ENCODE data around the gene EMP2. TPM values are rescaled to one million over a fixed set of nuclear protein-coding genes. Genes with fewer than 3 reads are reported as not detected.

Gene EMP2
- total and polyA plus RNA-seq, 4 donors: 74.3 to 286 (median 117) TPM

- no peaks in the 10 kb centered on the region for H3K4me1 ChIP-seq (ENCODE audit: control insufficient read depth in 5 of 5, insufficient read depth in 5 of 5, low read length in 5 of 5)
- WGBS, 2 donors: 62 to 98% methylated on average over 2 of the region's 2 CpGs
- no peaks in the 10 kb centered on the region for H3K9me3 ChIP-seq (ENCODE audit: control insufficient read depth in 4 of 4, insufficient read depth in 3 of 4, low read length in 3 of 4)
- peaks cover 0 to 7% (median 0%) of the 10 kb centered on the region in 4 donors for H3K36me3 ChIP-seq (ENCODE audit: control insufficient read depth in 4 of 4, insufficient read depth in 4 of 4, low read length in 4 of 4)
- H3K9ac ChIP-seq (ENCODE audit: insufficient read depth in 1 of 2, low read length in 2 of 2): no peak overlapping the region
- ATAC-seq (ENCODE audit: insufficient read depth, low FRiP score) (no peak), DNase-seq (no peak)
- no peak overlapping the region for H3K4me3 ChIP-seq
- H3K27me3 ChIP-seq (ENCODE audit: control insufficient read depth in 3 of 3, insufficient read depth in 3 of 3, low read length in 2 of 3): no peaks in the 10 kb centered on the region
- TF ChIP-seq CTCF (IDR thresholded peaks at IDR 0.05; ENCODE audit: control extremely low read depth, extremely low read depth): no peak
- no peak overlapping the region for H3K27ac ChIP-seq (ENCODE audit: low read depth in 1 of 2, low read length in 1 of 2)
Observed at GRCh38 chr16:10501016-10501607, 79.3 kb downstream of the EMP2 start.

GRCh38 chr16:10500582-10500981 is 79.8 kb downstream of the EMP2 start:
- DNase-seq (no peak), ATAC-seq (ENCODE audit: insufficient read depth, low FRiP score) (no peak)
- H3K27ac ChIP-seq (ENCODE audit: low read depth in 1 of 2, low read length in 1 of 2): no peak overlapping the region
- H3K27me3 ChIP-seq (ENCODE audit: control insufficient read depth in 3 of 3, insufficient read depth in 3 of 3, low read length in 2 of 3): no peaks in the 10 kb centered on the region
- no peak overlapping the region for H3K4me3 ChIP-seq
- H3K4me1 ChIP-seq (ENCODE audit: control insufficient read depth in 5 of 5, insufficient read depth in 5 of 5, low read length in 5 of 5): no peaks in the 10 kb centered on the region
- WGBS, 2 donors: 92 to 97% methylated on average over 3 of the region's 3 CpGs
- TF ChIP-seq CTCF (IDR thresholded peaks at IDR 0.05; ENCODE audit: control extremely low read depth, extremely low read depth): no peak
- H3K9ac ChIP-seq (ENCODE audit: insufficient read depth in 1 of 2, low read length in 2 of 2): no peak overlapping the region
- H3K36me3 ChIP-seq (ENCODE audit: control insufficient read depth in 4 of 4, insufficient read depth in 4 of 4, low read length in 4 of 4): peaks cover 0 to 7% (median 0%) of the 10 kb centered on the region in 4 donors
- no peaks in the 10 kb centered on the region for H3K9me3 ChIP-seq (ENCODE audit: control insufficient read depth in 4 of 4, insufficient read depth in 3 of 4, low read length in 3 of 4)

DNA sequence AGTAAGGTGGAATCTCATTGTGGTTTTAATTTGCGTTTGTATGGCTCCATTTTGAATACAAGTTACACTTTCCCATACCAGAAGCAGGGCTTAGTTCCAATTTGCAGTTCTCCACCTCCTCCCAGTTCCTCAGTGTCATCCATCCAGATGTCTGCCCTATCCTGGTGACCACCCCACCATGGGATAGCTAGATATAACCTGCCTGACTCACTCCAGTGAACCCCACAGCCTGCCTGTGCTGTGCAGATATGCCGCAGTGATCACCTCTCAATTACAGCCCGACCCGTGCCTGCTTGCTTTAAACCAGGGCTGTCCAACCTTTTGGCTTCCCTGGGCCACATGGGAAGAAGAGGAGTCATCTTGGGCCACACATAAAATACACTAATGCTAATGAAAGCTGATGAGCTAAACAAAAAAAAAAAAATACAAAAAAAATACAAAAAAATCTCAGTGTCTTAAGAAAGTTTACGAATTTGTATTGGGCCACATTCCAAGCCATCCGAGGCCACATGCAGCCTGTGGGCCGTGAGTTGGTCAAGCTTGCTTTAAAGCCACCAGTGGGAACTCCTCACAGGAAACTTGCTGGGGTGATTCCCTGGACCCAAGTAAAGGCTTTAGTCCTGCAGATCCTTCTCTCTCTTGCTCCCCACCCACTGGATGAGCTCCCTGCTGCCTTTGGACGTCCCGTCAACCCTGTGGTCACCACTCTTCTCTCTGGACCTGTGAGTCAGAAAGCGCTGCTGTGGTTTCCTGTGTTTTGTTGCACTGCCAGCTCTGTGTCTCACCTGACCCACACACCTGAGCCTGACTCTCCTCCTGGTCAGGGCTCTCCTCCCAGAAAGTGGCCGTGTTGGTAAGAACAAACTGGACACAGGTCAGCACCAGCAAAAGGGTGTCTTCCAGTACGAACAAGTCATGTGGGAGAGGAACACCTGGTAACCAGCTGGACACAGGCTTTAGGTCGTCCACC is 83.0 kb downstream of the EMP2 start:
- peaks cover 0 to 2% (median 0%) of the 10 kb centered on the region in 5 donors for H3K4me1 ChIP-seq (ENCODE audit: control insufficient read depth in 5 of 5, insufficient read depth in 5 of 5, low read length in 5 of 5)
- H3K36me3 ChIP-seq (ENCODE audit: control insufficient read depth in 4 of 4, insufficient read depth in 4 of 4, low read length in 4 of 4): peaks cover 0 to 7% (median 0%) of the 10 kb centered on the region in 4 donors
- no peak for TF ChIP-seq CTCF (IDR thresholded peaks at IDR 0.05; ENCODE audit: control extremely low read depth, extremely low read depth)
- DNase-seq (no peak), ATAC-seq (ENCODE audit: insufficient read depth, low FRiP score) (no peak)
- no peak overlapping the region for H3K9ac ChIP-seq (ENCODE audit: insufficient read depth in 1 of 2, low read length in 2 of 2)
- H3K9me3 ChIP-seq (ENCODE audit: control insufficient read depth in 4 of 4, insufficient read depth in 3 of 4, low read length in 3 of 4): peaks cover 0 to 6% (median 0%) of the 10 kb centered on the region in 4 donors
- no peaks in the 10 kb centered on the region for H3K27me3 ChIP-seq (ENCODE audit: control insufficient read depth in 3 of 3, insufficient read depth in 3 of 3, low read length in 2 of 3)
- WGBS, 2 donors: 91 to 93% methylated on average over 13 of the region's 13 CpGs
- H3K27ac ChIP-seq (ENCODE audit: low read depth in 1 of 2, low read length in 1 of 2): no peak overlapping the region
- no peak overlapping the region for H3K4me3 ChIP-seq
